HG02588 (cell line): ENCODE data around the gene SLU7.

ENCODE experiments used
- ATAC-seq: cut with Tn5 transposase; IDR thresholded peaks from one replicate; pipeline ENCODE4 v1.9.1; 2021; ENCODE audit warnings: mild to moderate bottlenecking, moderate library complexity; ENCODE audit not compliant: unreplicated experiment

Gene SLU7

GRCh38 chr5:160369990-160370712, 48.7 kb downstream of the SLU7 start, which contains the start of gene C1QTNF2:
Gene C1QTNF2 (minus strand): TSS chr5:160370626. CDS start chr5:160355011, 15,615 bp downstream.
- ATAC-seq = no peak

DNA sequence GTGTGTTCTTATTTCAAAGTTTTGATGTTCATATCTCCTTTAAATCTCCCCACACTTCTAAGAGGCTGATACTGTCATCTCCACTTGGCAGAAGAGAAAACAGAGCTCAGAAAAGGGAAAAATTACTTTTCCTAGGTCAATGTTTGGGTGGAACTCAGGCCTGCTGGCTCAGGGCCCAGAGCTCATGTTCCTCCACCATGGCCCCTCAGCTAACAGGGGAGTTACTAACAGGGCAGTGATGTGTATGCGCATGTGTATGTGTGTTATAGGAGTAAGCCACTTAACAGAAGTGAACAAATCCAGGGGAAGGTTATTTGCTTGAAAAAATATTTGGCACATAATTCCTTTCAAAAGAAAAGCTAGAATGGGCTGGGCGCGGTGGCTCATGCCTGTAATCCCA, 51.0 kb downstream of the SLU7 start:
- ATAC-seq = no peak

GRCh38 chr5:160367261-160367660, 51.6 kb downstream of the SLU7 start:
- ATAC-seq = no peak

- ATAC-seq = no peak
Measured at GRCh38 chr5:160366230-160366629, 52.7 kb downstream of the SLU7 start.

GRCh38 chr5:160363660-160364395, 55.1 kb downstream of the SLU7 start:
- no peak for ATAC-seq

- no peak for ATAC-seq
Measured at GRCh38 chr5:160363211-160363610, 55.7 kb downstream of the SLU7 start.

GRCh38 chr5:160361624-160362228, 57.2 kb downstream of the SLU7 start:
- no peak for ATAC-seq

- ATAC-seq = no peak
Measured at GRCh38 chr5:160360310-160360709, 58.6 kb downstream of the SLU7 start.

GRCh38 chr5:160359816-160360215, 59.1 kb downstream of the SLU7 start:
- ATAC-seq = no peak

- no peak for ATAC-seq
Measured at GRCh38 chr5:160359242-160359641, 59.6 kb downstream of the SLU7 start.

GRCh38 chr5:160357861-160358411, 60.9 kb downstream of the SLU7 start:
- ATAC-seq = no peak

- ATAC-seq = no peak
Measured at GRCh38 chr5:160357394-160357793, 61.5 kb downstream of the SLU7 start.

DNA sequence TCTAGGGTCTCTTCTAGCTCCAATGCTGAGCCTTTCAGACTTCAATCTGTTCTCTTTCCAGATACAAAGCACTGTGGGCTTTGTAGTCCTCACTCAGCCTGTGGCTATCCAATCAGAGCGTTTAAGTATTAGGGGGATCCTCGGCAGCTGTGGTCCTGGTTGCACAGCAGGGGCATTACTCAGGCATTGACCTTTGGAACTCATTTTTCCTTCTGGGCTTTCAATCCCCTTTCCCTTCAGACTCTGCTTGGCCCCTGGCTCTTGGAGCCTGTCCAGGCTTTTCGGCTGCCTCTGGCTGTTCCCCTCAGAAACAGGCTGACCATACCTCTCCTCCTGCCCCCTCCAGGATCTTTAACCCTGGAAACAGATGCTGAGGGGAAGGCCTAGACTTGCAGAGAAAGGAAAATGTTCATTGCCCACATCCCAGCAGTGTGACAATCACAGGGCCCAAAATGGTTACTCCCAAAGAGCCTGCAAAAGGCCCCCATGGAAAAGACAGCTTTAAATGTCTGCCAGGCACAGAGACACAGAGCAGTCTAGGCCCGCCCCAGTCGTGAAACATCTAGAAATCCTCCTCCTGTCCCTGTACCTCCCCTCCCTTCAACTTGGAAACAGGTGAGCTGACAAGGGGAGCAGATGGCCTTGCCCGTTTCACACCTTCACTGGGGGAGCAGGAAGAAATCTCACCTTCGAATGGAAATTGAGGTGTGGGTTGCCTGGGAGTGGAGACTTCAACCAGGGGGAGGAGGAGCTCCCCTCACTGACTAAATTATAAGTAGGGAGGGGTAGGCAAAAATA, 62.1 kb downstream of the SLU7 start:
- no peak for ATAC-seq

GRCh38 chr5:160354666-160355065, 64.2 kb downstream of the SLU7 start:
- ATAC-seq = no peak

DNA sequence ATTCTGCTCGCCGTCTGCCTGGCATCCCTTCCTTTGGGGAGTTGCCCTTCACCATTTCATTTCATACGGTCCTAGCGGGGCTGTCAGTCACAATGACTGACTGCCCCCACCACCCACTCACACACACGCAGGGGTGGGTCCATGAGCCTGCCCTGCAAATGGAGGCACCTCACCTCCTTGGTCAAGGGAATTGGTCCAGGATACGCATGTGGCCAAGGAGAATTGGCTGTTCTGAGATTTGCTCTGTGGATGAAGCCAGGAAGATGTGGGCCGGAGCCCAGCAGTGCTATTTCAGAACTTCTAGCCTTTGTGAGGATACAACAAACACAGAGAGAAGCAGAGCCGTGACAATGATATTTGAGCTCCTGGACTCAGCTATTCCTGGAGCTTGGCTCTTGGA, 65.5 kb downstream of the SLU7 start:
- no peak for ATAC-seq

DNA sequence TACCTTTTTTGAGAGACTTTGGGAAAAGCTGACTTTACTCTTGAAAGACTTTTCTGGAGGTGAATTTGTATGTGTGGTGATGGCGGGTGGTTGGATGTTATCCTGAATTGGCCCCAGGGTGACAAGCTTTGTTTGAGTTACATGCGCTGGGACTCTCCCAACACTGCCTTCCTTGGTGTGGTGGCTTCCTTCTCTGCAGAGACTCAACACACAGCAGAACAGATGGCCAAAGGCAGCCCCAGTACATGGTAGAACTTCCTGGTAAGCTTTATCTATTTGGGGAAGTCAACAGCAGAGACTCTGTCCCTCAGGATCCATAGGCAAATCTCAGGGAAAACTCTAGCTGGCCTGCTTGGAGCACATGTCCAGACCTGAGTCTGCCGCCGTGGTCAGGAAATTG, 66.6 kb downstream of the SLU7 start:
- no peak for ATAC-seq
